ENCODE results near the gene PTPRE.

GRCh38 chr10:127937915-127938463 is 31.1 kb downstream of the PTPRE start:
- no peak for TF ChIP-seq CTCF (conservative IDR thresholded peaks at IDR 0.05; ENCODE audit: low read depth, low read length)
- no peak for TF ChIP-seq EZH2 (IDR thresholded peaks at IDR 0.05; ENCODE audit: borderline replicate concordance, low read depth, low read length, poor library complexity, severe bottlenecking)

Data from A673 (cell line).